NCI-H345 treated with DMSO at 0.1 percent for 48 hours (cell line): Measurements from ENCODE around the gene CLIC6.

Source experiments
- DNase-seq: peaks from one replicate; lab custom pipeline; 2025; ENCODE audit not compliant: unreplicated experiment; lab: John Stamatoyannopoulos, UW

The CLIC6 gene

DNA sequence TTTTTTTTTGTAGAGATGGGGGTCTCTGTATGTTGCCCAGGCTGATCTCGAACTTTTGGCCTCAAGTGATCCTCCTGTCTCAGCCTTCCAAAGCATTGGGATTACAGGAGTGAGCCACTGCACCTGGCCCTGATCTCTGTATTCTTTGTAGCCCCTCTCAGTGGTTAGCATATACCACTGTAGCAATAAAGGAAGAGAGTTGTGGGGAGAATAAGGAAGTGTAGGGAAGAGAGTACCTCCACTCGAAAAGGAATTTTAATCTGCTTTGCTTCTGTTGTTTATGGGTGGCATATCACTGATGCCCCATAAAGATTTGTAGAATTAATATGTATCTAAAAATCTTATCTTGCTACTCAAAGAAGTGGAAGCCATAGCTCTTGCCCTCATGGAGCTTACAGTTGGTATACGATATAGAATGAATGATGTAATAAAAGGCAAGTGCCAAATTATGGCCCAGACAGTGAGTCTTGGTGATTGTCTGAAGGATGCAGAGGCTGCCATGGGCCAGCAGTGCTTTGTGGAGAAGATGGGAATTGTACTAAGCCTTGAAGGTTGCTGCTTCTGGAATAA, 96.0 kb downstream of the CLIC6 start:
- DNase-seq = no peak

DNA sequence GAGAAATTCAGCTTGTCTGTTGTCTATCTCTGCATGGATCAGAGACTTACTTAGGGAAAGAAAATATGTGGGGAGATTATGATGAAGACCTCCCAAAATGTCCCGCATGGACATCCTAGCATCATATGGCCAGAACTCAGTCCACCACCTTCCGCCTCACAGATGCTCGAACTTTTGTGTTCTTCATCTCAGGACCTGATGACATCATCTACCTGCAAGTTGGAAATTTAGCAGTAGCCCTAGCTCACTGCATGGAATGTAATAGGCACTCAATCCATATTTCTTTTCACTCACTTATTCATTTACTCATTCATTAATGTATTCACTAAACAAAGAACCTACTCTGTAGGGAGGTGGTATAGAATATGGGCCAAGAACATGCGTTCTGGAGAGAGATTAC, 96.8 kb downstream of the CLIC6 start:
- DNase-seq = no peak

- DNase-seq = no peak
Observed at GRCh38 chr21:34766862-34767261, 98.1 kb downstream of the CLIC6 start.
